HG03439 (cell line): ENCODE results near the gene PDK1.

Experiments used
- ATAC-seq: cut with Tn5 transposase; IDR thresholded peaks from one replicate; pipeline ENCODE4 v1.9.1; 2021; ENCODE audit warnings: mild to moderate bottlenecking, moderate library complexity; ENCODE audit not compliant: unreplicated experiment

Gene PDK1

GRCh38 chr2:172639256-172639655 lies 83.4 kb downstream of the PDK1 start:
- no peak for ATAC-seq

- no peak for ATAC-seq
These were observed 83.9 kb downstream of the PDK1 start for GRCh38 chr2:172639823-172640222.

- no peak for ATAC-seq
These were observed 84.5 kb downstream of the PDK1 start for GRCh38 chr2:172640389-172640788.

GRCh38 chr2:172642301-172643020 lies 86.6 kb downstream of the PDK1 start:
- no peak for ATAC-seq

- ATAC-seq = no peak
These were observed 87.3 kb downstream of the PDK1 start for GRCh38 chr2:172643142-172643541.

- ATAC-seq = no peak
These were observed 91.5 kb downstream of the PDK1 start for GRCh38 chr2:172647439-172647838.

GRCh38 chr2:172655091-172655837 lies 99.4 kb downstream of the PDK1 start:
- ATAC-seq = no peak

DNA sequence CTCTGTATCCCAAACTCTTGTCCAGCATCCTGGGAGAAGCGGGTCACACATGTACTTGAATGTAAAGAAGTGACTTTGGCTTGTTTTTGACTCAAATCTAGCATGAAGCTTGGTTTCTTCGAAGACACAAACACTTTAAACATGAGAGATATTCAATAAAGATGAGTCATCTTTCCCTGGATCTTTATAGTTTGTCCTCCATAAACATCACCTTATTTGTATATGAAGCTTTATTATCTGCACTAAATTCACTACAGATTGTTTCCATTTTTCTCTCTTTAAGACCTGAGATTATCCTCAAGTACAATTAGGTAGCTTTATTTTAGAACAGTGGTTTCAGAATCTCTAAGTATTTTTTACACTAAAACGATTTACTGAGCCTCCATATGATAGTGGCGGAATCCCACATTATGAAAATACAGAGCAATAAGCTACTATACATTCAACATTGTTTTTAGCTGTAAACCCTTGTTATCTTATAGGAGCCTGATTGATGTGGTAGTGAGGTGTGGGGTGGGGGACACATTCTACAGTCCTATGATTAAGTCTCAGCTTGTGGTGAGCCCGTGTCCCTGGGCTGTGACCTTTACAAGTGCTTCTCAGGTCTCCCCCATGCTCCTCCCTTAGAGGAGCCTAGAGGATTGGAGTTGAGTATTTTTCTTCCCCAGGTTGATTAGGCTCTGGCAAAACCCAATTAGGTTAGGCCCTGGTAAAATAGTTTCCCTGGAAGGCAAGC lies 100.1 kb downstream of the PDK1 start:
- ATAC-seq = no peak
